Parathyroid adenoma (tissue), 2 donors: ENCODE data around the gene RIMS1.
"Not testable (repeated sequence)": the region's sequence is repeated elsewhere in the genome, so short reads cannot be mapped to it uniquely, and the experiment has no call there.

Experiments
- H2AFZ ChIP-seq: fragments of 300-600 bp; sonication (generic); one replicate; pipeline ENCODE4 v1.7.0; 2017; ENCODE audit warnings: antibody characterized with exemption, mild to moderate bottlenecking
- H3K27ac ChIP-seq: fragments of 300-600 bp; sonication (generic); one replicate; pipeline ENCODE4 v1.7.0; 2017
- H3K27me3 ChIP-seq: fragments of 300-600 bp; sonication (generic); one replicate; pipeline ENCODE4 v1.7.0; 2017; ENCODE audit warnings: low read length; ENCODE audit not compliant: control insufficient read depth, insufficient read depth
- H3K36me3 ChIP-seq: fragments of 300-600 bp; sonication (generic); one replicate; pipeline ENCODE4 v1.7.0; 2017; ENCODE audit warnings: low read length; ENCODE audit not compliant: control insufficient read depth, insufficient read depth
- H3K4me1 ChIP-seq: fragments of 300-600 bp; sonication (generic); one replicate; pipeline ENCODE4 v1.7.0; 2017; ENCODE audit warnings: control low read depth
- H3K4me2 ChIP-seq: fragments of 300-600 bp; sonication (generic); one replicate; pipeline ENCODE4 v1.7.0; 2017; ENCODE audit warnings: low read length
- H3K4me3 ChIP-seq: fragments of 300-600 bp; sonication (generic); one replicate; pipeline ENCODE4 v1.7.0; 2017; ENCODE audit warnings: low read depth, low read length
- H3K79me2 ChIP-seq: fragments of 300-600 bp; sonication (generic); one replicate; pipeline ENCODE4 v1.7.0; 2017; ENCODE audit warnings: control low read depth
- H3K9ac ChIP-seq: fragments of 300-600 bp; sonication (generic); one replicate; pipeline ENCODE4 v1.7.0; 2017; ENCODE audit warnings: mild to moderate bottlenecking
- H3K9me3 ChIP-seq: fragments of 300-600 bp; sonication (generic); one replicate; pipeline ENCODE4 v1.7.0; 2017; ENCODE audit warnings: low read length; ENCODE audit not compliant: control insufficient read depth
- CTCF ChIP-seq: fragments of 300-600 bp; sonication (generic); IDR thresholded peaks from one replicate; pipeline ENCODE4 v1.7.0; 2017; ENCODE audit warnings: antibody characterized with exemption, mild to moderate bottlenecking
- donor health status: primary hyperparathyroidism.

The RIMS1 gene

GRCh38 chr6:72322771-72323170 is 436.4 kb downstream of the RIMS1 start:
- TF ChIP-seq CTCF, result no peak
- no peak overlapping the region for H3K9ac ChIP-seq
- H3K9me3 ChIP-seq, result no peaks in the 10 kb centered on the region

GRCh38 chr6:72324591-72324990 is 438.2 kb downstream of the RIMS1 start:
- Histone ChIP-seq H3K36me3 (no peaks in the 10 kb centered on the region), H3K9me3 (no peaks in the 10 kb centered on the region), H3K79me2 (no peaks in the 10 kb centered on the region), H2AFZ (no peak overlapping the region), H3K4me1 (no peaks in the 10 kb centered on the region), H3K4me2 (no peak overlapping the region), H3K9ac (no peak overlapping the region), H3K27ac (no peak overlapping the region), H3K4me3 (no peak overlapping the region), H3K27me3 (no peaks in the 10 kb centered on the region)
- TF ChIP-seq CTCF, result no peak

More at GRCh38 chr6:72322771-72323170, 436.4 kb downstream of the RIMS1 start:
- Histone ChIP-seq H3K27ac (no peak overlapping the region), H3K4me3 (no peak overlapping the region), H3K79me2 (no peaks in the 10 kb centered on the region), H3K4me2 (no peak overlapping the region), H3K36me3 (no peaks in the 10 kb centered on the region), H3K27me3 (no peaks in the 10 kb centered on the region), H3K4me1 (no peaks in the 10 kb centered on the region), H2AFZ (no peak overlapping the region)

GRCh38 chr6:72328775-72329174 is 442.4 kb downstream of the RIMS1 start:
- TF ChIP-seq CTCF, result no peak
- no peaks in the 10 kb centered on the region for H3K9me3 ChIP-seq

GRCh38 chr6:72335203-72335602 is 448.9 kb downstream of the RIMS1 start:
- not testable (repeated sequence) for H3K4me2 ChIP-seq, H3K27ac ChIP-seq, H3K9me3 ChIP-seq, H3K9ac ChIP-seq, H3K79me2 ChIP-seq, H3K36me3 ChIP-seq, H3K27me3 ChIP-seq, H2AFZ ChIP-seq, H3K4me3 ChIP-seq, H3K4me1 ChIP-seq

More at GRCh38 chr6:72328775-72329174, 442.4 kb downstream of the RIMS1 start:
- H3K4me3 ChIP-seq, result no peak overlapping the region
- no peak overlapping the region for H2AFZ ChIP-seq
- H3K4me2 ChIP-seq, result no peak overlapping the region
- no peaks in the 10 kb centered on the region for H3K79me2 ChIP-seq
- H3K27ac ChIP-seq, result no peak overlapping the region
- no peaks in the 10 kb centered on the region for H3K36me3 ChIP-seq
- H3K9ac ChIP-seq, result no peak overlapping the region
- H3K27me3 ChIP-seq, result no peaks in the 10 kb centered on the region
- no peaks in the 10 kb centered on the region for H3K4me1 ChIP-seq

- Histone ChIP-seq H3K79me2 (no peaks in the 10 kb centered on the region), H3K4me1 (no peaks in the 10 kb centered on the region), H3K27me3 (no peaks in the 10 kb centered on the region), H3K4me2 (no peak overlapping the region), H3K9ac (no peak overlapping the region), H3K4me3 (no peak overlapping the region), H3K27ac (no peak overlapping the region), H2AFZ (no peak overlapping the region), H3K9me3 (no peaks in the 10 kb centered on the region), H3K36me3 (no peaks in the 10 kb centered on the region)
- TF ChIP-seq CTCF, result no peak
Observed at GRCh38 chr6:72348926-72349325, 462.6 kb downstream of the RIMS1 start.
